ENCODE results near the gene ZC3H13. TPM values are rescaled to one million over a fixed set of nuclear protein-coding genes. Genes with fewer than 3 reads are reported as not detected.

The ZC3H13 gene
- total and polyA plus RNA-seq, 10 of the 15 experiments (the other 5 are each of a cell fraction or from before 2014, with no cell fraction given) = 10.0 to 55.9 (median 25.4) TPM

GRCh38 chr13:45928843-45929242 is 123.7 kb downstream of the ZC3H13 start:
- Histone ChIP-seq H3K27ac (ENCODE audit: control insufficient read depth, insufficient read depth) (no peak overlapping the region), H3K4me1 (ENCODE audit: control insufficient read depth, insufficient read depth, low read length) (no peaks in the 10 kb centered on the region), H3K9me3 (replicated peaks; ENCODE audit: control insufficient read depth, insufficient read depth, low read length) (no peaks in the 10 kb centered on the region), H3K79me2 (ENCODE audit: control insufficient read depth, insufficient read depth, low read length) (no peaks in the 10 kb centered on the region), H3K36me3 (ENCODE audit: control insufficient read depth in 2 of 2, insufficient read depth in 2 of 2, low read length in 1 of 2) (no peaks in the 10 kb centered on the region), H3K4me2 (ENCODE audit: control insufficient read depth, insufficient read depth) (no peak overlapping the region), H3K4me3 (no peak overlapping the region), H4K20me1 (ENCODE audit: control insufficient read depth, insufficient read depth) (no peaks in the 10 kb centered on the region), H3K9ac (ENCODE audit: control insufficient read depth, insufficient read depth, low read length) (no peak overlapping the region), H3K27me3 (replicated peaks in 1 of 2; ENCODE audit: control insufficient read depth in 2 of 2, insufficient read depth in 2 of 2, low read length in 1 of 2) (peaks cover 0 to 3% of the 10 kb centered on the region in 2 experiments; a peak in 2 of 4 replicates), H2AFZ (ENCODE audit: control insufficient read depth, low read depth, low read length) (no peak overlapping the region)
- CTCF ChIA-PET = no interaction called here
- DNase-seq (ENCODE audit: low read depth, low spot score) (no peak), ATAC-seq (no peak), FAIRE-seq (no peak)
- POLR2A ChIA-PET = no interaction called here
- in situ Hi-C loops (cut with MboI) (no loop called here), intact Hi-C loops (cut with micrococcal nuclease; ENCODE audit: unreplicated experiment) (no loop called here)
- TF ChIP-seq USF1 (IDR thresholded peaks at IDR 0.05; ENCODE audit: borderline replicate concordance, extremely low read length, insufficient read depth, low read depth, low read length) (no peak), RAD51 (IDR thresholded peaks at IDR 0.05) (peak; percentile 45; the same call in 1 of the 2 replicates)
- no TSS peak for BruUV-seq (replicated peaks)
- SMC1A ChIA-PET (ENCODE audit: uncharacterized antibody, unreplicated experiment) = no interaction called here
- WGBS (ENCODE audit: insufficient coverage, insufficient replicate concordance, low lambda C conversion rate, missing lambda C conversion rate) = 8% methylated on average over 2 of the region's 2 CpGs
- RAD21 ChIA-PET (ENCODE audit: unreplicated experiment) = no interaction called here

- RAD21 ChIA-PET (ENCODE audit: unreplicated experiment) = no interaction called here
- FAIRE-seq (no peak), DNase-seq (ENCODE audit: low read depth, low spot score) (no peak), ATAC-seq (no peak)
- in situ Hi-C loops (cut with MboI) (no loop called here), intact Hi-C loops (cut with micrococcal nuclease; ENCODE audit: unreplicated experiment) (no loop called here)
- H3K4me2 ChIP-seq (ENCODE audit: control insufficient read depth, insufficient read depth) = no peak overlapping the region
- H3K36me3 ChIP-seq (ENCODE audit: control insufficient read depth in 2 of 2, insufficient read depth in 2 of 2, low read length in 1 of 2) = no peaks in the 10 kb centered on the region
- WGBS (ENCODE audit: insufficient coverage, insufficient replicate concordance, low lambda C conversion rate, missing lambda C conversion rate) = 21% methylated on average over 5 of the region's 5 CpGs
- peaks cover 0 to 3% of the 10 kb centered on the region in 2 experiments; a peak in 2 of 4 replicates for H3K27me3 ChIP-seq (replicated peaks in 1 of 2; ENCODE audit: control insufficient read depth in 2 of 2, insufficient read depth in 2 of 2, low read length in 1 of 2)
- no TSS peak for BruUV-seq (replicated peaks)
- no peaks in the 10 kb centered on the region for H4K20me1 ChIP-seq (ENCODE audit: control insufficient read depth, insufficient read depth)
- H2AFZ ChIP-seq (ENCODE audit: control insufficient read depth, low read depth, low read length) = no peak overlapping the region
- POLR2A ChIA-PET = no interaction called here
- no peaks in the 10 kb centered on the region for H3K4me1 ChIP-seq (ENCODE audit: control insufficient read depth, insufficient read depth, low read length)
- no peaks in the 10 kb centered on the region for H3K9me3 ChIP-seq (replicated peaks; ENCODE audit: control insufficient read depth, insufficient read depth, low read length)
- CTCF ChIA-PET = no interaction called here
- no peaks in the 10 kb centered on the region for H3K79me2 ChIP-seq (ENCODE audit: control insufficient read depth, insufficient read depth, low read length)
- SMC1A ChIA-PET (ENCODE audit: uncharacterized antibody, unreplicated experiment) = interaction anchor here (1.4 to 1.7 kb wide), 2 partner anchors 10 to 21 kb away, joined by 3 to 5 read pairs; no protein-coding TSS in a partner anchor
- H3K27ac ChIP-seq (ENCODE audit: control insufficient read depth, insufficient read depth) = no peak overlapping the region
- H3K4me3 ChIP-seq = no peak overlapping the region
- no peak overlapping the region for H3K9ac ChIP-seq (ENCODE audit: control insufficient read depth, insufficient read depth, low read length)
- no peak for TF ChIP-seq NFIC (IDR thresholded peaks at IDR 0.05; ENCODE audit: low read depth, low read length)
- TF ChIP-seq RFX5 (IDR thresholded peaks at IDR 0.05; ENCODE audit: low read depth, low read length) = no peak
- TF ChIP-seq USF1 (IDR thresholded peaks at IDR 0.05; ENCODE audit: borderline replicate concordance, extremely low read length, insufficient read depth, low read depth, low read length) = no peak
- TF ChIP-seq EP300 (IDR thresholded peaks at IDR 0.05; ENCODE audit: borderline replicate concordance in 1 of 2, control insufficient read depth in 1 of 2, low read depth in 2 of 2, low read length in 2 of 2) = no peak
- no peak for TF ChIP-seq ATF2 (IDR thresholded peaks at IDR 0.05; ENCODE audit: low read length)
- TF ChIP-seq PBX3 (IDR thresholded peaks at IDR 0.05; ENCODE audit: insufficient replicate concordance, low read depth, low read length) = no peak
- TF ChIP-seq ZBTB33 (IDR thresholded peaks at IDR 0.05) = no peak
- no peak for TF ChIP-seq SP1 (IDR thresholded peaks at IDR 0.05; ENCODE audit: low read depth, low read length)
- TF ChIP-seq NRF1 (conservative IDR thresholded peaks at IDR 0.05; ENCODE audit: low read depth, low read length) = no peak
Measured at GRCh38 chr13:45928176-45928575, 124.4 kb downstream of the ZC3H13 start.
